ENCODE measurements around the gene USP15.

USP15 gene

GRCh38 chr12:62299617-62300016 is 39.4 kb downstream of the USP15 start:
- TF ChIP-seq ZNF639 (tag by site-specific recombination; IDR thresholded peaks at IDR 0.05) (no peak), ZNF18 (tag by site-specific recombination; IDR thresholded peaks at IDR 0.05) (0 out of 2 replicates have a peak, but pooled peaks have one; percentile 18)
- Histone ChIP-seq H3K27ac (ENCODE audit: extremely low read depth, low read depth, low read length) (no peak overlapping the region), H3K4me3 (ENCODE audit: low read depth, low read length) (no peak overlapping the region), H3K4me1 (ENCODE audit: control insufficient read depth, insufficient read depth, low read length) (no peaks in the 10 kb centered on the region), H3K9me3 (ENCODE audit: control insufficient read depth, insufficient read depth, low read depth, low read length) (no peaks in the 10 kb centered on the region), H3K36me3 (ENCODE audit: control insufficient read depth in 2 of 2, insufficient read depth in 1 of 2, low read length in 2 of 2) (peaks cover 4 to 46% of the 10 kb centered on the region in 2 experiments)
- CTCF ChIA-PET = interaction anchor here (0.7 kb wide), 1 partner anchor 173 kb away, joined by 6 read pairs; no protein-coding TSS in a partner anchor
- POLR2A ChIA-PET = no interaction called here

GRCh38 chr12:62301080-62301798 is 41.0 kb downstream of the USP15 start:
- Histone ChIP-seq H3K36me3 (ENCODE audit: control insufficient read depth in 2 of 2, insufficient read depth in 1 of 2, low read length in 2 of 2) (peaks cover 7 to 47% of the 10 kb centered on the region in 2 experiments), H3K4me3 (ENCODE audit: low read depth, low read length) (no peak overlapping the region), H3K27ac (ENCODE audit: extremely low read depth, low read depth, low read length) (no peak overlapping the region), H3K4me1 (ENCODE audit: control insufficient read depth, insufficient read depth, low read length) (no peaks in the 10 kb centered on the region), H3K9me3 (ENCODE audit: control insufficient read depth, insufficient read depth, low read depth, low read length) (no peaks in the 10 kb centered on the region)
- ChIA-PET CTCF (no interaction called here), POLR2A (no interaction called here)
- TF ChIP-seq ZNF692 (tag by site-specific recombination; IDR thresholded peaks at IDR 0.05) (no peak), ZBTB21 (tag by site-specific recombination; IDR thresholded peaks at IDR 0.05) (no peak), ATF2 (tag by site-specific recombination; IDR thresholded peaks at IDR 0.05; ENCODE audit: low read depth) (no peak)

- no peak overlapping the region for H3K27ac ChIP-seq (ENCODE audit: extremely low read depth, low read depth, low read length)
- CTCF ChIA-PET = no interaction called here
- H3K4me1 ChIP-seq (ENCODE audit: control insufficient read depth, insufficient read depth, low read length) = no peaks in the 10 kb centered on the region
- H3K36me3 ChIP-seq (ENCODE audit: control insufficient read depth in 2 of 2, insufficient read depth in 1 of 2, low read length in 2 of 2) = peaks cover 7 to 49% of the 10 kb centered on the region in 2 experiments
- H3K4me3 ChIP-seq (ENCODE audit: low read depth, low read length) = no peak overlapping the region
- no peaks in the 10 kb centered on the region for H3K9me3 ChIP-seq (ENCODE audit: control insufficient read depth, insufficient read depth, low read depth, low read length)
- POLR2A ChIA-PET = no interaction called here
- TF ChIP-seq ZIC2 (tag by site-specific recombination; IDR thresholded peaks at IDR 0.05) = no peak
- TF ChIP-seq ZBTB6 (tag by site-specific recombination; IDR thresholded peaks at IDR 0.05) = no peak
- no peak for TF ChIP-seq ZNF530 (tag by site-specific recombination; IDR thresholded peaks at IDR 0.05; ENCODE audit: low read depth)
- no peak for TF ChIP-seq ZNF202 (tag by site-specific recombination; IDR thresholded peaks at IDR 0.05; ENCODE audit: borderline replicate concordance)
- no peak for TF ChIP-seq ZFP41 (tag by site-specific recombination; IDR thresholded peaks at IDR 0.05; ENCODE audit: borderline replicate concordance)
- no peak for TF ChIP-seq MEIS1 (CRISPR knock-in tag; IDR thresholded peaks at IDR 0.05; ENCODE audit: borderline replicate concordance)
- no peak for TF ChIP-seq SP2 (tag by site-specific recombination; IDR thresholded peaks at IDR 0.05)
- no peak for TF ChIP-seq OVOL3 (tag by site-specific recombination; IDR thresholded peaks at IDR 0.05)
- TF ChIP-seq ZBTB7A (tag by site-specific recombination; IDR thresholded peaks at IDR 0.05; ENCODE audit: low read depth) = no peak
- TF ChIP-seq ELK4 (IDR thresholded peaks at IDR 0.05; ENCODE audit: borderline replicate concordance, low read depth, low read length) = no peak
- no peak for TF ChIP-seq KLF1 (tag by site-specific recombination; IDR thresholded peaks at IDR 0.05)
- no peak for TF ChIP-seq ZNF26 (tag by site-specific recombination; IDR thresholded peaks at IDR 0.05)
These were observed 41.6 kb downstream of the USP15 start for GRCh38 chr12:62301799-62302133.
